Inflammatory macrophage treated with lipopolysaccharide for 1 hour (primary cell): Measurements from ENCODE around the gene IQCF2.
"Not testable (repeated sequence)": the region's sequence is repeated elsewhere in the genome, so short reads cannot be mapped to it uniquely, and the experiment has no call there.

Experiments used
- DNase-seq, 2 donors: peaks; one replicate each; pipeline ENCODE4 v3.0.0-alpha.2; 2020 to 2022

Gene IQCF2

DNA sequence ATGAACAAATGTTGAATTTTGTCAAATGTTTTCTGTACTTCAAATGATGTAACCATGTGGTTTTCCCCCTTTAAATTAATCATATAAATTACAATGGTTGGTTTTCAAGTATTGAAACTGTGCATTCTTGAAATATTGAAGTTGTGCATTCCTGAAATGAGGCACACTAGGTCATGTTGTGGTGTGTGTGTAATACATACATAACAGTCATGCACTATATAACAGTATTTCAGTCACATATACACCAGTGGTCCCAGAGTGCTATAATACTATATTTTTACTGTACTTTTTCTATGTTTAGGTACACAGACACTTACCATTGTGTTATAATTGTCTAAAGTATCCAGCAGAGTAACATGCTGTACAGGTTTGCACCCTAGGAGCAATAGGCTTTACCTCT lies 25.0 kb downstream of the IQCF2 start:
- DNase-seq = no peak

DNA sequence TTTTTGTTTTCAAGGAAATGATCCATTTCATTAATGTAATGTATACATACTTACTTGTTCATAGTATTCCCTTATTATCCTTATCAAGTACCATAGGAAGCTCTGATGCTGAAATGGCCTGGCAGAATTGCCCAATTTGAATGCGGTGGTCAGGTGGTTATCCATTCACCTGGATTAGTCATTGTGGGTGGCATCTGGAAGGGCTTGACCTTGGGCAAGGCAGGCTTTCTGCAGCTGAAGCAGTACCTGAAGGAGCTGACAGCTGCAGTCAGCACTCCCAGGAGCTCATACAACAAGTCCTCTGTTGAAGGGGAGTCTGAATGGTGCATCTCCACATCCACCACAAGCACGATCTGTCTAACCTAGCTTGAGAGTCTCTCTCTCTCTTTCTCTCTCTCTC lies 26.2 kb downstream of the IQCF2 start:
- DNase-seq = no peak

GRCh38 chr3:51888463-51889105 lies 27.2 kb downstream of the IQCF2 start:
- no peak for DNase-seq

DNA sequence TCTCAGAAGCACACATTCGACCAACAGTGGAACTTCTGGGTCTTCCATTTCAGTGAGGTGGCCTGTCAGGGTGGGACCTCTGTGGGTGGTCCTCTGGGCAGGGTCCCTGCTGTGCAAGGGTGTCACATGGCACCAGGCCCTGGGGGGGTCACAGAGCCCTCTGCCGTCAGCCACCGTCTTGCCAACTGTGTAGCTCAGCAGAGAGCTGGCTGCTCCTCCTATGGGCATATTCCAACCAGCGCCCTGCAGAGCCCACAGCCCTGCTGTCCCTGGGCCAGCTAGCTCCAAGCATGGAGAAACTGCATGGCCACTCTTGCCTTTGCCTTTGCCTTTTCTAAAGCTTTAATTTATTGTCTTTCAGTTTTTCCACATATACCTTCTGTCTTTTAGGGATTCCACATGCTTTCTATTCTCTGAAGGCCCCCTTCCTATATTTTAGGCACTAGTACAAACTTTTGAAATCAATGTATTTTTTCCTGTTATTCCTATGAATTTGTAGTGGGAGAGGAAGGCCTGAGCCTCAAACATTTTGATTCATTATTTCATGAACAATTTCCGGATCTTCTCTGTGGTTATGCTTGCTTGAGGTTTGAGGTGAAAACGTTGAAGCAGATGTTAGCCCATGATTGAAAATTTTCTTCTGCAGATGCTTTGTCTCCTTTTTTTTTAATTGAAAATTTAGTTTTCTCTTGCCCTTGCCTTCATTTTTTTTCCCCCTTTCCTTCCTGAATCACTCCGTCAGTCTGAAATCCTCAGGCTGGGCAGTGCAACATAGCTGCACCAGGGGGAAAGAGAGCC lies 30.0 kb downstream of the IQCF2 start:
- DNase-seq = no peak

DNA sequence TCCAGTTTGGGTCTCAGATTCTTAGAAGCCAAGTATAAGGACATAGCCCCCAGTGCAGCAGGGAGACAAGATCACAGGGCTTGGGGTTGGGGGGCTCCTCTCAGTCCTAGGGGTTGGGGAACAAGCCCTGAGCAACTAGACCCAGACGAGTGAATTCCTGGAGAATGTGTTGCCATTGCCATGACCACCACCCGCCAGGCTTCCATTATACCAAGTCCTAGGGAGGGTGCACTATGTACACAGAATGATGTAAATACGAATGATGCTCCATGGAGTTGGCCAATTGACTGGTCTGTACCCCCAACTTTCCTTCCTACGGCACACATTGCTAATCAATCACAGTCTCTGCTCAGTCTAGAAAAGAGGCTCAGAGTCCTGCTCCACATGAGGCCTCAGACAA lies 33.0 kb downstream of the IQCF2 start:
- DNase-seq = no peak

GRCh38 chr3:51894939-51895338 lies 33.5 kb downstream of the IQCF2 start:
- DNase-seq = no peak

GRCh38 chr3:51896607-51897305 lies 35.3 kb downstream of the IQCF2 start:
- DNase-seq = no peak

GRCh38 chr3:51897391-51897790 lies 36.0 kb downstream of the IQCF2 start:
- DNase-seq = no peak

GRCh38 chr3:51900043-51900442 lies 38.6 kb downstream of the IQCF2 start:
- not testable (repeated sequence) for DNase-seq

DNA sequence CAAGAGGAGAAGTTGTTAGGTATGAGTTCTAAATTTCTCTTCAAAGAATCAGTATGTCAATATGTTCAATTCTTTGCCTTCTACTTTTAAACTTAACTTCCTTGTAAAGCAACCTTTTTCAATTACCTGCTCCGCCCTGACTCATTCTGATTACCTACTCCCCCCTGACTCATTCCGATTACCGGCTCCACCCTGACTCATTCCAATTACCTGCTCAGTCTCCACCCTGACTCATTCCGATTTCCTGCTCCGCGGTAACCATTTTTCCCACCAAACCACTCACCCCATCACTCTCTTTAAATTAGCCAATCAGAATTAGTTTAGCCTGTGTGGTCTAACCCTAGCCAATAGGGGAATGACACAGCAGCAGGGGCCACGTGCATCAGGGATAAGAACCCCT lies 40.9 kb downstream of the IQCF2 start:
- not testable (repeated sequence) for DNase-seq

GRCh38 chr3:51904034-51904823 lies 42.8 kb downstream of the IQCF2 start:
- DNase-seq = no peak

GRCh38 chr3:51908026-51908425 lies 46.6 kb downstream of the IQCF2 start:
- DNase-seq = no peak
